Measurements from ENCODE around the gene CALD1. TPM values are rescaled to one million over a fixed set of nuclear protein-coding genes. Genes with fewer than 3 reads are reported as not detected.

CALD1 gene
- total RNA-seq, 1 experiment from 2014 or later = 230 TPM

DNA sequence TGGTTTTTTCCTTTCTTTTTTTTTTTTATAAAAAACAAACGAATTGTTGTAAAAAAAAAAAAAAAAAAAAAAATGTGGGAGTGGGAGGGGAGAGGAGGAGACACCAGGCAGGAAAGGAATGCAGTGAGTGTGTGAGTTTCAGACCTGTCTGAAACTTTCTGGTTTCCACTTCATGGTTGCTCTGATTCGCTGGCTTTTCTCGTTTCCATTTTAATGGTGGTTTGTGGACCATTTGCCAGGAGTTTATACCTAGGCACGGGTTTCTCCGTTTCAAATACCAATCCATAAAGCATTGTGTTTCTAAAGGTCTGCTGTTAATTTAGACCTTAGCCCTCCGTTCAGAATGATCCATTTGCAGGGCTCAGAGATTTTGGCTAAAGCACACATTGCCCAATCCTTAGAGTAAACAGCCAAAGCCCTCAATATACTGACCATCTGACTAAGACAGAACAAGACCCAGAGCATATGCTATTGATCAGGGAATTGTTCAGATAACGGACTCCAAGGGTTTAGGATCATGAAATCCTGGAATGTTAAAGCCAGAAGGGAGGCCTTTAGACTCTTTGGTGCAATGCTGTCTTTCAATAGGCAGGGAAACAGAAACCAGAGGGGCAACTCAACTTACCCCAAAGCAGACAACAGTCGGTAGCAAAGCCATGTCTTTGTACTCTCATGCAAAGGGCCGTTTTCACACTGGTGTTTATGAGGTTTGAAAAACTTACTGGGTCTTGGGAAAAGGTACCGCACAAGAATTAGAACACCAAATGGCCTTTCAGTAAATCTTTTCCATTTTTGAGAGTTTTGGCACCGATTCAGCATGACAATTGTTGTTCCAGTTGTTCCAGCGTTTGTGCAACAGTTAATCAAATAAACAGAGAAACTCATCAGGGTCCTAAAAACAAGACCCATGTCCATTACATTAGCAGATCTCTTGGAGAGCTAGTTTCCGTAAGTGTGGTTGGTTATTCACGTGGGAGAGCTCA is 112.6 kb downstream of the CALD1 start:
- DNase-seq (ENCODE audit: low read depth) = peak; percentile 85

DNA sequence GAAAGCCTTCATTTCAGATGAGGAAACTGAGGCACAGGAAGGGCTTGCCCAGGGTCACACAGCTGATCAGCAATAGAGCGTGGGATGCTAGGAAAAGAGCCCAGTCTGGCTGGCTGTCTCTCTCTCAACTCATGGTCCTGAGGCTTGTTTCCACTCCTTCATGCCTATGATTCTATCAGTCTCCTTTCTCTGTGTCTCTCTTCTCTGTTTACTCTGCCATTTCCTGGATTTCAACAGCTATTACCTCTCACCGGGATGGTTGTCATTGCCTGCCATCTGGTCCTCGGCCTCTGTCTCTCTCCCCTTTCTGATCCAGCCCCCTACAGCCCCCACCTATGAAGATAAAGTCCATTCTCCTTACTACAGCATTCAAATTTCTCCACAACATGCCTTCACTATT is 113.5 kb downstream of the CALD1 start:
- DNase-seq (ENCODE audit: low read depth) = no peak

DNA sequence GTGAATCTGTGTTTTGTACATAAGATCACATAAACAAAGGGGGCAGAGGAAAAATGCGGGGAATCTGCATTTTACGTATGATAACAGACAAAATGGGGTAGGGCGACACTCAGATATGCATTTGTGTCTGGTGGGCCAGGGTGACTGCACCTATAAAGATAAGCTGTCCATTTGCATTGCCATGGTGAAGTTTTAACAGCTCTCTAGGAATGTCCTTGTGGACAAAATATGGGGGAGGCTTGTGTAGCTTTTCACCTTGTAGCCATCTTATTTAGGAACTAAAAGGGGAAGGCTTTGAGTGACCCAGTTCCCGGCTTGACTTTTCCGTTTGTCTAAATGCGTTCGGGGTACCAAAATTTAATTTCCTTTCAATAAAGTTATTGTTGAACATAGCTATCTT is 114.5 kb downstream of the CALD1 start:
- DNase-seq (ENCODE audit: low read depth) = no peak

DNA sequence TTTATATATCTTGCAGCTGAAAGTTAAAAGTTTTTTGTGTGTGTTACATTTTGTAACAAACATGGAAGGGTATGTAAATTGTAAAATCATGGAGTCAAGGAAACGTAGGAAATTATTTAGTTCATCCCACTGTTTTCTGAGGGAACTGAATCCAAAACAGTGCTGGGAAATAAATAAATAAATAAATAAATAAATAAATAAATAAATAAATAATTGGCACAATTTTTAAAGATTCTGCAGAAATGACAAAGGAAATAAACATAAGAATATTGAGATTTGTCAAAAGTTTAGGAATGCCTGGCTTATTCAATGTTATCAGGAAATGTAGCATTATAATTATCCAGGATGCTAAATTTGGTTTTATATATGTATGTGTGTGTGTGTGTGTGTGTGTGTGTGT is 115.5 kb downstream of the CALD1 start:
- DNase-seq (ENCODE audit: low read depth) = no peak

DNA sequence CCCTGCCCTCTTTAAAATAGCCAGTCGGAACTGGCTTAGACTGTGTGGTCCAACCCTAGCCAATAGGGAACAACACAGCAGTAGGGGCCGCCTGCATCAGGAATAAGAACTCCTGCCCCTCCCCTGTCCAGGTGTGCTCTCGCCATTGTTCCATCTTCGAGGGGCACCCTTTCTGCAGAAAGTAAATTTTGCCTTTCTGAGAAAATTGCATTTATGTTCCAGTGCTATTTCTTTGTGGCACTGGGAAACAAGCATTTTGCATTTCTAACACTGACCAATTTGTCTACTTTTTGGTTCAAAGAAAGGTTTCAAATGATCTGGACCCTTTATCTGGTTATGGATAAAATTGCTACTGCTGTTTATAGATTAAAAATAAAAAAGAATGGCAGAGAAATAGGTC is 116.6 kb downstream of the CALD1 start:
- no peak for DNase-seq (ENCODE audit: low read depth)

DNA sequence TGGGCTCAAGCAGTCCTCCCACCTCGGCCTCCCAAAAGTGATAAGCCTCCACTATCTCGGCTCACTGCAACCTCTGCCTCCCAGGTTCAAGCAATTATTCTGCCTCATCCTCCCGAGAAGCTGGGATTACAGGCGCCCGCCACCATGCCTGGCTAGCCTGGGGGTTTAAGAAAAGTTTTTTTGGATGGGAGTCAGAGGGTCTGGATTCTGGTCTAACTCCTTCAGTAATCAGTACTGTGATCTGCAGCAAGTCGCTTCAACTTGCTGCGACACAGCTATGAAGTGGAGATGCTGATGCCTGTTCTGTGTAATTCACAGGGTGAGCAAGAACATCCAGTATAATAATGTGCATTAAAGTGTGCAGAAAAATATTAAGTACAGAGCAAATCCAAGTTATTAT is 118.5 kb downstream of the CALD1 start:
- no peak for DNase-seq (ENCODE audit: low read depth)

DNA sequence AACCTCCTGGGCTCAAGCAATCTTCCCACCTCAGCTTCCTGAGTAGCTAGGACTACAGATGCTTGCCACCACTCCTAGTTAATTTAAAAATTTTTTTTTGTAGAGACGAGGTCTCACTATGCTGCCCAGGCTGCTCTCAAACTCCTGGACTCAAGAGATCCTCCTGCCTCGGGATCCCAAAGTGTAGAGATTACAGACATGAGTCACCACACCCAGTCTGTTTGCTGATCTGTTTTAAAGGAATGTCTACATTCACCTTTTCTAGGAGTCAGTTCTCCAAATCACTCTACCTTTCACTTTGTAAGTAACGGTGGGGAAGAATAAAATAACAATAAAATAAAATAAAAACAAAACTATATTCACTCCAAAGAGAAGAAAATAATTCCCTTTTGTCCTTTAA is 120.3 kb downstream of the CALD1 start:
- DNase-seq (ENCODE audit: low read depth) = peak; percentile 56

DNA sequence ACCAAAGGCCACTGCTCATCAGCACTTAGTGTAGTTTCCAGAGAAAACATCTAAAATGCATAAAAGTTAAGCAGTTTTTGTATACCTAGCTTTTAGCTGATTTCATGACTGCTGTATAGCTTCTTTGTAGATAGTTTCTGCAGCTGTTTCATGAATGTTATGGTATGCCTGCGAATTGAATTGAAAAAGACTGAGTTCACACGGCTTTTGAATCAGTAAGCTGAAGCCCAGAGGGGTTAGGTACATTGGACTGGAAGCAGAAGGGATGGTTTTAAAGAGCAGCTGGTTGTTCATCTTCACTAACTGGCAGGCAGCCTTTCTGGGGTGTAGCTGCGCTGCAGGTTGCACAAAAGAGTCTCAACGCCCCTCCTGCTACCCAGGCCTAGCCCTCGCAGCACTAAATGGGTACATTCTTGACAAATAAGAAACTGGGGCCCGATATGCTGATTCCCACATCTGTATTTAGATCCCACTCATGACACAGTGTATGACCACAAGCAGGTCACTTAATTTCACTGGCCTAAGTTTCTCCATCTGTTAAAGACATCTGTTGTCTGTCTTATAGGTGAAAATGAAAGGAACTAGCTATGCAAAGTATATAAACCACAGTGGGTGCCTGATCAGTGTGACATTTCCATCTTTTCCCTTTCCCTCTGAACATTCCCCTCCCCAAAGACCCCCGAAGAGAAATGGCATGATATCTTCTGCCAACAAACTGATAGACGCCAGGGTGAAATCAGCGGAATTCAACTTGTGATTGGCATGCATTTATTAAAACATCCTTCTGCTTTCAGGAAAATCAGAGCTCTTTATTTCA is 120.9 kb downstream of the CALD1 start:
- DNase-seq (ENCODE audit: low read depth) = peak; percentile 41

DNA sequence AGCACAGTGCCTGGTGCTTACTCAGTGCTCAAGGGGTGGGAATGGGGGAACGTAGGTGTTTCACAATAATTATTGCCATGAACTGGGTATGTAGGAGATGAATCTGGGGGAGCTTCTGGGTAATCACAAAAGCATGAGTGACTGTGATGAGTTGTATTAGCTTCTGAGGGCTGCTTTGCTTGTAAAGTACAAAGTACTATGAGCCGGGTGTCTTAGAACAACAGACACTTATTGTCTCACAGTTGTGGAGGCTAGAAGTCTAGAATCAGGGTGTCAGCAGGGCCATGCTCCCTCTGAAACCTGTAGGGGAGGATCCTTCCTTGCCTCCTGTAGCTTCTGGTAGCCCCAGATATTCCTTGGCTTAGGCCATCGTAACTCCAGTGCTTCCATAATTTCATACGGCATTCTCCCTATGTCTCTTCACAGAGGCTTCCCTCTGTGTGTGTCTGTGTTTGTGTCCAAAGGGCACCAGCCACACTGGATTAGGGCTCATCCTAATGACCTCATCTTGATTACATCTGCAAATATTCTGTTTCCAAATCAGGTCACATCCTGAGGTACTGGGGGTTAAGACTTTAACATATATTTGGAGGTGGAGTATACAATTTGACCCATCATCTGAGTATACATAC is 122.1 kb downstream of the CALD1 start:
- no peak for DNase-seq (ENCODE audit: low read depth)

DNA sequence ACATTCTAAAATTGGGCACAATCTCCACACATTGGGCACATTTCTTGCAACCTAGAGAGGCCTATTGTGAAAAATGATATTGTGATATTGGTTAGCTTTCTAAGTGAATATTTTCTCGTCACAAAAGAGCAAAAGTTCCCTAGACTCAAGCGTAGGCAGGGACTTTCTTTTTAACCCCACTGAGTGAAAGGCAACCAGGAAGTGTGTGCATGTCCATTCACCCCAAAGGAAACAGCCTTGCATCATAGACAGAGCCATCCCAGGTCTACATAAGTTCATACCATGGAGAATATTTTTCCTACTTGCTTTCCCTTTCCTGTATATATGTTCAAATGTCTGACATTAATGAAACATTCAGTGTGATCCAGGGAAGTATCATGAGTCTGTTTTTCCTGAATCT is 122.6 kb downstream of the CALD1 start:
- no peak for DNase-seq (ENCODE audit: low read depth)

DNA sequence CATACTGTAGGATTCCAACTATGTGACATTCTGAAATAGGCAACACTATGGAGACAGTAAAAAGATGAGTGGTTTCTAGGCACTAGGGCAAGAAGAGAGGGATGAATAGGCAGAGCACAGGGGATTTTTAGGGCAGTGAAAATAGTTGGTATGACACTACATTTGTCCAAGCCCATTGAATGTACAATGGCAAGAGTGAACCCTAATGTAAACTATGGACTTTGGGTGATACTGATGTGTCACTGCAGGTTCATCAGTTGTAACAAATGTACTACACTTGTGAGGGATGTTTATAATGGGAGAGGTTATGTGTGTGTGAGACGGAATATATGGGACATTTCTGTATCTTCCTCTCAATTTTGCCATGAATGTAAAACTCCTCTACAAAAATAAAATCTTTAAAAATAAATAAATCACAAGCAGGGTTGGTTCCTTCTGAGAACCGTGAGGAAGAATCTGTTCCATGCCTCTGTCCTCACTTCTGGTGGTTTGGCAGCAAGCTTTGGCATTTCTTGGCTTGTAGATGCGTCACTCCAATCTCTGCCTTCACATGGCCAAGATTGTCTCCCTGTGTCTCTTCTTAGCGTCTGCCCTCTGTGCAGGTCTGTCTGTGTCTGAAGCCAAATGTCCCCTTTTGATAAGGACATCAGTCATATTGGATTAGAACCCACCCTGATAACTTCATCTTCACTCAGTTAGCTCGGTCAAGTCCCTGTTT is 123.8 kb downstream of the CALD1 start:
- peak; percentile 40 for DNase-seq (ENCODE audit: low read depth)

DNA sequence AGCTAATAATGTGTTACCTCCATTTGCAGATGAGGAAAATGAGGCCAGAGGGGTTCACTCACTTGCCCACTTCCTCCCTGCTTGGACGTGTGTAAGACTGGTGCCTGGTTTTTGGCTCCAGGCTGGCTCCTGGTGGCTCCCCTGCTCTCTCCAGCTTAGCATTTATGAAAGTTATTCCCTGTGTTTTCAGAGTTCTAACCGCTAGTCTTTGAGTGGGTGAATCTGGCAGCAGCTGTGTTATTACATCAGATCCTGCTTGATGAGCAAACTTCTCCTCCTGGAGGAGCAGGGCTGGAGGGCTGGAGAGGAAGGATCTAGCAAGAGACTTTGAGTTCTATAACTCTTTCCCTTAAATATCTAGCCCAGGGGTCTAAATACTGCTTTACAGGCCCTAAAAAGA is 125.9 kb downstream of the CALD1 start:
- DNase-seq (ENCODE audit: low read depth) = peak; percentile 98

DNA sequence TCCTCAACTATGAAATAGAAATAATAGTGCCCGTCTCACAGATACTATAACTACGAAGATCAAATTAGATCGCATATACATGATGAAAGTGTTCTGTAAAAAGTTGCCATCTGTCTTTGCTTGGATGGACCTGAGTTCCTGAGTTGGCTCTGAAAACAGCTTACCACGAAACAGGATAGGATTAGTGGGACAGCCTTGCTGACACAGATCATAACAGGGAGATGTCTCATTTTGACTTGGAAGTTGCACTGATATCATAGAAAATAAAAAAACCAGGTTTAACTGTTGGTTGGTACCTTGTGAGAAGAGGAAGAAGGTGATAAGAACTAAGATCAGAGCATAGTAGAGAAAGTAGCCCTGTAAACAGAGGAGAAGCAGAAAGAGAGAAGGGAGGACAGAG is 127.6 kb downstream of the CALD1 start:
- peak; percentile 55 for DNase-seq (ENCODE audit: low read depth)

DNA sequence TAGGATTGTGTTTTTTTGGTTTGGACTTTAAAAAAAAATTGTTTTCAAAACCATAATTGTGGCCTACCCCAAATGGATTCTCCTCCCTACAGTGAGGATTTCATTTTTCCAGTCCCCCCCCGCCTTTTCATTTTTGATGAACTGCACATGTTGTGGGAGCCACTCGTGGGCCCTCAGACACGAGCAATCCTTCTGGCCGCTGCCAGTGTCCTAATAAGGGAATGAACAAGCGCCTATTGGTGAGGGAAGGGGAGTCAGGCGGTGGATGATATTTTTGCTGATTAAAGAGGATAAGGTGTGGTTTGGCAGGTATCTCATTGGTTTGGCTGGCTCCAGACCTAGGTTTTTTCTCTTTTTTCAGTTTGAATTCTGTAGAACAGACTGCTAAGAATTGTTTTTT is 128.2 kb downstream of the CALD1 start:
- DNase-seq (ENCODE audit: low read depth) = no peak

DNA sequence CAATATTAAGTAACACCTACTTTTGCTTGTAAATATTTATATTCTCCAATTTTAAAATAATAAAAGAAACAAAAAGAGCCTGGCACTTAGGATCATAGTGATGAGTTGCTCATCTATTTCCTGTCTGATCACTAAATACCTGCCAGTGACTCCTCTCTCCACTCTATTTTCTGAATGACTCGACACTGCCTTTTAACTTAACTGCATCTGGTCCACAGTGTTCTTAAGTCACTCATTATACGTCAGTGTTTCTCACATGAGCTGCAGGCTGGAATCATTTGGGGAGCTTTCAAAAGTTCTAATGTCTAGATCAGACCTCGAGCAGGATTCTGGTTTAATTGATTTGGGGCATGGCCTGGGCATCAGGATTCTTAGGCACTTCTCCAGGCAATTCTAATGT is 128.9 kb downstream of the CALD1 start:
- DNase-seq (ENCODE audit: low read depth) = peak; percentile 64

DNA sequence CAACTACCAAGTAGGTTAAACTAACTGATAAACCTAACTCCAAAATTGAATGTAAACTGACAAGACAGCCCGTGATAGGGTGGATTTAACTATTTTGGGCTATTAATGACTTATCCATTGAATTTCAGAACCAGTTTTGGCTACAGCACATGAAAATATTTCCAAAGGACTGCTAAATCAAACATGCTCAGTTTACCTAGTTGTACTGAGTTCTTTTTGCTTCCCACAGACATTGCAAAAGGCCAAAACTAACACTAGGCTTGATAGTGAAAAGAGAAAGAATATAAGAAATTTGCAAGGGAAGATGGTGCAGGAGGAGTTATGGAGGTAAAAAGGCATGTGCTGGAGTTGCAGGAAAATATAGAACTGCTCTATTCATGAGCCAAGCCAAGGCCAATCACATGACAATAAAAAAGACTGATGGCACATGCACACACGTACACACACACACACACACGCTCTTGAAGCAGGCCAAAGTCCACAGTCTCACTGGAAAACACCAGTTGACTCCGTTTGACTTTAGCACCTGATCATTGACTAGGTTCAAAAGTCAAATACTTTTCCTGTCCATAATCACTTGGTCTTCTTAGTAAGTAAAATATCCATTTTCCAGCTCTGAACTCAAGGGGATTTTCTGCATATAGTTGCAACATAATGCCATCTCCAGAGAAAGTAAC is 130.9 kb downstream of the CALD1 start:
- no peak for DNase-seq (ENCODE audit: low read depth)

DNA sequence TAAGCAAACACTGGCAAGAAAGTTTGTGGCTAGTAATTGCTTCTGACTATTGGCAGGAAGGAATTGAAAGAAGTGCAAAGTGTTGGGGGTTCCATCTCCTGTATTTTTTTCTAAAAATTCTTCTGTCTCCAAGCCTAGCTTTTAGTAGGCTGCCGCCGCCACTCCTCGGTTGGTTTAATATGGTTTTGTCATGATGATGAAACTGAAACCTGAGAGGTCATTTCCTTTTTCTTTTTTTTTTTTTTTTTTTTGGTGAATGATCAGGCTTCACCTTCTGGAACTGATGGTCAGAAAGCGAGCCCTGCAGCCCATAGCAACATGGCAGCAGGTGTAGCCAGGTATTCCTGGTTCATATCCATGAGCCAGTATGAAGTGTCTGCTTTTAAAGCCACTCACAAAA is 131.5 kb downstream of the CALD1 start:
- no peak for DNase-seq (ENCODE audit: low read depth)

DNA sequence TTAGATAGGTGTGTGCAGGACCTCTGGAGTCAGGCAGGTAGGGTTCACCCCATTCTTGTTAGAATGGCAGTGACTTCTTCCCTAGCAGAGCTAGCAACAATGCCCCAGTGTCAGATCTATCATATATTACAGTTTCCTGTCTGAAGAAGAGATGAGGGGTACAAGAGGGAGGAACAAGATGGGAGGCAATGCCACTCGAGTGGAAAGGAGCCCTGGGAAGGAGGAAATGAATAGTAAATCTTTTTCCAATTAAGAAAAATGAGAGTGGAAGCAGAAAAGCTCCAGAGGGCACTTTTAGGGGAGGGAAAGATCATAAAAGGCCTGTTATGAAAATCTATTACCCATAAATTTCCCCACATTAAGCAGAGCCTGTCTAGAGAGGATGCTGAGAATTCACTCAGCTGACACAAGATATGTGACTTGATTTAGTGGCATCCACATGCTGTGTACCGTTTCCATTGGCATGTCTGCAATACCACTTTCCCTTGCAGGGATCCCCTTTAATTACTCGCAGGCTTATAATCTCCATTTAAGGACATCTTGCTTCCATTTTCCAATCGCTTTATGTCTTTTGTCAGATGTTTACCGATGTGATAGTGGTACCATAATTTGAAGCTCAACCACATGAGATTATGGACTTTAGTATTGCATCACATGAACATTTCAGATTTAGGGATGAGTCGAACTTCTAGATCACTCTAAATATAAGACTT is 136.9 kb downstream of the CALD1 start:
- no peak for DNase-seq (ENCODE audit: low read depth)

DNA sequence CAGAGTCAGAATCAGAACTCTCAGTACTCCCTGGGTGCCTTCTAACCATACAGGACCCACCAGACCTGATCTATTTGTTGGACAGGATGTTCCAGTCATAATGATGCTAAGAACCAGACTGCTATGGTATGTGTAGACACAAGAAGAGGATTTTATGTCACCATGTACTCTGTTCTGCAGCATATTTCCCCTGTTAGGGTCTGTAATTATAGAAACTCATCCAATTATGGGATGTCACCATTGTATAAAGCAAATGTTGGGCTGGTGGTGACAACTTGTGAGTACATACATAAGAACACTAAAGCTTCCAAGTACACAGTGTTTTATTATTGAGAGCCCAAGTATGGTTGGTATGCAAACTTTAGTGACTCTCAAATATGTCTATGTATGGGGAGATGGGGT is 139.8 kb downstream of the CALD1 start:
- no peak for DNase-seq (ENCODE audit: low read depth)

DNA sequence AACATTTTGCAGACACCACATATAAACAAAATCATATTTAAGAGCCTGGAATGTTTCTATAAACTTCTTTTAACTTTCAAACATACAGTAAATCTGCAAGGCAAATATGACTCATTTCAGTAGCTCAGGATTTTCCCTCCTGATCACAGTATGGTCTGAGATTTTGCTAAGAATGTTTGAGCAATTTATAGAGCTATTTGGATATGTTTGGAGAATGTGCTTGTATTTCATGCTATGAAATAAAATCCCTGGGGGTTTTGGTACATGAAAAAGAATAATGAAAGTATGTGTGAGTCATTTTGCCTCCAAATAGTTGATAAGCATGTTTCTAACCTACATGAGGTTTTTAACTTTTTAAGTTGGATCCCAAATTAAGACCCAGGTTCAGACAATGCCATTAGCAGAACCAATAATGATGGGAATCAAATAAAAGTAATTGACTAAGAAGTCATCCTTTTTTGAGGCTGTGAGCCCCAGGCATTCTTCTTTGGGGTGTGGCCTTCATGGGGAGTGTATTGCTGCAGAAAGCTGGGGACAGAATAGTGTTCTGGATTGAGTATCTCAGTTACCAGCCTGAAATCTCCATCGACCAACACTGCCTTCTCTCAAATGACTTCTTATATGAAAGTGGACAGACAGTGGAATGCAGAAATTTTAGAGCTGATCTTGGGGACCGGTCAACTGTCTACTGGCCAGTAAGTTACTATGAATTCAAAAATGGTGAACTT is 140.8 kb downstream of the CALD1 start:
- DNase-seq (ENCODE audit: low read depth) = peak; percentile 93

Data from LHCN-M2 (cell line).